Ovary (tissue), 3 donors: ENCODE measurements around the gene EFCAB6.

Source experiments
- POLR2A ChIP-seq: fragments of 450-650 bp; IDR thresholded peaks from one replicate; pipeline ENCODE4 v1.6.1; 2017; ENCODE audit warnings: antibody characterized with exemption, mild to moderate bottlenecking, moderate library complexity
- TF ChIP-seq, protein P1 (sequence below), 3 donors: fragments of 450-650 bp in 2 of 3; fragments of 200-600 bp in 1 of 3; IDR thresholded peaks; one replicate each; pipeline versions ENCODE4 v1.5.1 to v1.8.0; 2016 to 2022; ENCODE audit warnings: antibody characterized with exemption in 3 of 3, mild to moderate bottlenecking in 1 of 3
- donor health status: DM: no; HTN: no; CAD: no.

- TF ChIP-seq, protein P1, sequence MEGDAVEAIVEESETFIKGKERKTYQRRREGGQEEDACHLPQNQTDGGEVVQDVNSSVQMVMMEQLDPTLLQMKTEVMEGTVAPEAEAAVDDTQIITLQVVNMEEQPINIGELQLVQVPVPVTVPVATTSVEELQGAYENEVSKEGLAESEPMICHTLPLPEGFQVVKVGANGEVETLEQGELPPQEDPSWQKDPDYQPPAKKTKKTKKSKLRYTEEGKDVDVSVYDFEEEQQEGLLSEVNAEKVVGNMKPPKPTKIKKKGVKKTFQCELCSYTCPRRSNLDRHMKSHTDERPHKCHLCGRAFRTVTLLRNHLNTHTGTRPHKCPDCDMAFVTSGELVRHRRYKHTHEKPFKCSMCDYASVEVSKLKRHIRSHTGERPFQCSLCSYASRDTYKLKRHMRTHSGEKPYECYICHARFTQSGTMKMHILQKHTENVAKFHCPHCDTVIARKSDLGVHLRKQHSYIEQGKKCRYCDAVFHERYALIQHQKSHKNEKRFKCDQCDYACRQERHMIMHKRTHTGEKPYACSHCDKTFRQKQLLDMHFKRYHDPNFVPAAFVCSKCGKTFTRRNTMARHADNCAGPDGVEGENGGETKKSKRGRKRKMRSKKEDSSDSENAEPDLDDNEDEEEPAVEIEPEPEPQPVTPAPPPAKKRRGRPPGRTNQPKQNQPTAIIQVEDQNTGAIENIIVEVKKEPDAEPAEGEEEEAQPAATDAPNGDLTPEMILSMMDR (IDR thresholded peaks at IDR 0.05), result no peak
- TF ChIP-seq POLR2A, result no peak
Measured at GRCh38 chr22:43500792-43501785, 311.0 kb downstream of the EFCAB6 start.
